Measurements from ENCODE around the gene GRXCR1.

GRXCR1 gene

GRCh38 chr4:43049326-43049725 lies 156.8 kb downstream of the GRXCR1 start:
- TF ChIP-seq CTCF (IDR thresholded peaks at IDR 0.05) = no peak

DNA sequence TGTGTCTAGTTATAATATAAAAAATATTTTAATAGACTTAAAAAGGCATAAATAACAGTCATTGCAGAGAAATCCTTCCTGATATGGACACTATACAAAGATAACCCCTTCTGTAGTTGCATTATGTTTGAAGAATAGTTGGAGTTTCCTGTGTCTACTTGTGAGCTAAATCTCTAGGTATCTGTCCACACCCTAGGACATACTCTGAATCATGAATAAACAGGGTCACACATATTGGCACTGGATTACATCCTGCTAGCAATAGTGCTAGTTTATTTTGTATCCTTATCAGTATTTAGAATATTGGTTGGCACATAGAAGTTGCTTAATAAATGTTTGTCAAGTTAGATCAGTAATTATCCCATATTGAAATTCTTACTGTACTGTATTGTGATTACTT lies 173.9 kb downstream of the GRXCR1 start:
- no peak for TF ChIP-seq CTCF (IDR thresholded peaks at IDR 0.05)

GRCh38 chr4:43071069-43071468 lies 178.6 kb downstream of the GRXCR1 start:
- TF ChIP-seq CTCF (IDR thresholded peaks at IDR 0.05) = no peak

Measured in LNCAP (cell line).